K562 (cell line): ENCODE results near the gene SLC2A2. TPM values are rescaled to one million over a fixed set of nuclear protein-coding genes. Genes with fewer than 3 reads are reported as not detected.

Source experiments
- ATAC-seq: fragments of 200-7000 bp; cut with Tn5 transposase; 3 replicates; pipeline ENCODE4 v1.9.1; 2020; ENCODE audit warnings: moderate library complexity
- BruUV-seq: library from RNA; stranded (reverse); fragments of 400-500 nt; replicated peaks from 2 replicates; lab custom pipeline; 2021; lab: Mats Ljungman, UMichigan
- CTCF ChIA-PET: fragments of 300-600 bp; formaldehyde crosslinking; extraction: SDS; loops from one replicate; lab custom pipeline; 2021; ENCODE audit warnings: low intra/inter-chr PET ratio; lab: Yijun Ruan, JAX
- POLR2A ChIA-PET: fragments of 300-600, 350-650 bp; sonication (Branson Sonifier 250); formaldehyde crosslinking; extraction: SDS; loops from one replicate; lab custom pipeline; 2021; ENCODE audit warnings: antibody characterized with exemption, inconsistent platforms; lab: Yijun Ruan, JAX
- DNase-seq, 4 experiments: peaks; one replicate each; pipeline versions ENCODE4 v3.0.0 to v3.0.0-alpha.2; 2011 to 2018; ENCODE audit warnings: low spot score in 3 of 4, mixed read lengths in 3 of 4; ENCODE audit errors: extremely low read depth in 1 of 4
- FAIRE-seq: peaks from 2 replicates; lab custom pipeline; 2011; peaks lifted over from hg19 to GRCh38; lab: Jason Lieb, UNC
- H2AFZ ChIP-seq: 2 replicates; pipeline ENCODE4 v1.6.0; 2011; ENCODE audit warnings: low read depth, low read length, control low read depth, inconsistent platforms
- H3K27ac ChIP-seq: fragments of 200-600 bp; 3 replicates; pipeline ENCODE4 v1.8.0; 2011; ENCODE audit warnings: low read depth, mild to moderate bottlenecking, control low read depth, inconsistent platforms, low read length, moderate library complexity, mixed read lengths; ENCODE audit errors: extremely low read depth
- H3K27me3 ChIP-seq, 2 experiments: fragments of 300-600 bp in 1 of 2; 2 replicates in 1 of 2; 3 replicates in 1 of 2; pipeline versions ENCODE4 v1.6.0 to v1.8.0; 2011; ENCODE audit warnings: inconsistent platforms in 2 of 2, low read length in 2 of 2, mild to moderate bottlenecking in 1 of 2, mixed read lengths in 1 of 2, moderate library complexity in 1 of 2; ENCODE audit not compliant: control insufficient read depth in 2 of 2, insufficient read depth in 2 of 2
- H3K36me3 ChIP-seq: fragments of 300-600 bp; 3 replicates; pipeline ENCODE4 v1.8.0; 2011; ENCODE audit warnings: mild to moderate bottlenecking, low read length, inconsistent platforms; ENCODE audit not compliant: control insufficient read depth, insufficient read depth
- H3K4me1 ChIP-seq, 2 experiments: fragments of 200-600 bp in 1 of 2; replicated peaks in 1 of 2; 2 replicates in 1 of 2; 3 replicates in 1 of 2; pipeline versions ENCODE4 v1.5.1 to v1.8.0; 2011; ENCODE audit warnings: inconsistent platforms in 2 of 2, low read length in 2 of 2, mild to moderate bottlenecking in 1 of 2, mixed read lengths in 1 of 2, moderate library complexity in 1 of 2; ENCODE audit not compliant: control insufficient read depth in 2 of 2, insufficient read depth in 2 of 2
- H3K4me2 ChIP-seq: 2 replicates; pipeline ENCODE4 v1.6.1; 2011; ENCODE audit warnings: low read length, control low read depth, inconsistent platforms, mixed read lengths; ENCODE audit not compliant: insufficient read depth
- H3K4me3 ChIP-seq: fragments of 200-600 bp; sonication (generic), shearing (Covaris generic); 2 replicates; pipeline ENCODE4 v1.5.1; 2016; ENCODE audit warnings: control low read depth, inconsistent platforms
- H3K79me2 ChIP-seq: fragments of 200-600 bp; 3 replicates; pipeline ENCODE4 v1.8.0; 2011; ENCODE audit warnings: low read length, inconsistent platforms; ENCODE audit not compliant: control insufficient read depth, insufficient read depth
- H3K9ac ChIP-seq, 2 experiments: 2 replicates each; pipeline versions ENCODE4 v1.6.0 to v1.6.1; 2011; ENCODE audit warnings: low read depth in 2 of 2, low read length in 2 of 2, control low read depth in 1 of 2, inconsistent platforms in 1 of 2, mild to moderate bottlenecking in 1 of 2, mixed read lengths in 1 of 2; ENCODE audit not compliant: insufficient read depth in 1 of 2
- H3K9me1 ChIP-seq: one replicate; pipeline ENCODE4 v1.6.0; 2011; ENCODE audit warnings: inconsistent platforms, mild to moderate bottlenecking, low read length, moderate library complexity; ENCODE audit not compliant: control insufficient read depth, insufficient read depth
- H3K9me3 ChIP-seq: replicated peaks from 2 replicates; pipeline ENCODE4 v1.5.1; 2011; ENCODE audit warnings: low read depth, low read length, inconsistent platforms; ENCODE audit not compliant: control insufficient read depth, insufficient read depth
- H4K20me1 ChIP-seq: replicated peaks from 2 replicates; pipeline ENCODE4 v1.6.1; 2011; ENCODE audit warnings: low read length, inconsistent platforms, mixed read lengths; ENCODE audit not compliant: control insufficient read depth, insufficient read depth
- MAFK ChIP-seq: IDR thresholded peaks from 2 replicates; pipeline ENCODE4 v1.6.1; 2011; ENCODE audit warnings: low read length, improper control_type of control experiment
- MECOM ChIP-seq: fragments of 250-450 bp; sonication (Bioruptor Pico); IDR thresholded peaks from 2 replicates; pipeline ENCODE4 v1.8.0; 2022; ENCODE audit warnings: inconsistent platforms
- PHF8 ChIP-seq: fragments of 200-600 bp; sonication (generic); IDR thresholded peaks from 2 replicates; pipeline ENCODE4 v1.6.1; 2012; ENCODE audit warnings: mixed run types, mild to moderate bottlenecking, inconsistent platforms, low read length, moderate library complexity, borderline replicate concordance
- ZNF12 ChIP-seq: sonication (generic); formaldehyde crosslinking; IDR thresholded peaks from 2 replicates; pipeline ENCODE4 v1.4.0; 2020; ENCODE audit warnings: mild to moderate bottlenecking, missing genetic modification reagents
- ZNF175 ChIP-seq: fragments of 200-800 bp; sonication (Bioruptor generic); IDR thresholded peaks from 2 replicates; pipeline ENCODE4 v1.6.1; 2016; ENCODE audit warnings: low read depth, mild to moderate bottlenecking, missing genetic modification characterization, missing compliant biosample characterization
- WGBS: fragments of 100-300 bp; shearing (Covaris generic); methylation state at CpG from one replicate; pipeline ENCODE4 v1.1.6; 2016; ENCODE audit warnings: low coverage, mixed read lengths; ENCODE audit not compliant: insufficient coverage; ENCODE audit errors: missing lambda C conversion rate; 5-methylcytosine and 5-hydroxymethylcytosine counted together
- in situ Hi-C: fragments of 300-500 bp; cut with MboI; formaldehyde crosslinking; loops from 4 replicates; pipeline ENCODE4 v1.15.0; 2018; ENCODE audit warnings: inconsistent platforms, mixed read lengths
- intact Hi-C: fragments of 100-400 bp; cut with micrococcal nuclease; formaldehyde crosslinking; loops from 2 replicates; pipeline ENCODE4 v1.14.2; 2022
- polyA plus RNA-seq, 8 experiments: library from polyadenylated mRNA; depleted of rRNA in 4 of 8; stranded (reverse) in 5 of 8; unstranded in 3 of 8; fragments of >200 nt; fragmentation: Nextera tagmentation in 2 of 8; fragmentation: Illumina TruSeq in 1 of 8; extraction: Ambion mirVana in 2 of 8; extraction: Trizol in 1 of 8; gene quantifications; 2 replicates each; pipeline versions ENCODE4 v1.2.1 to v1.2.3, GENCODE V29; 2011 to 2014; ENCODE audit warnings: inconsistent platforms in 1 of 8, missing spikeins in 1 of 8
- total RNA-seq, 7 experiments: library from RNA; depleted of rRNA in 6 of 7; stranded (reverse); fragments of >200 nt in 6 of 7; fragmentation: Illumina TruSeq in 2 of 7; extraction: Trizol in 2 of 7; gene quantifications; 2 replicates each; pipeline versions ENCODE4 v1.2.1 to v1.2.3, GENCODE V29; 2011 to 2021; ENCODE audit warnings: low replicate concordance in 1 of 7
- TF ChIP-seq, protein P1 (sequence below): fragments of 450-650 bp; conservative IDR thresholded peaks from 2 replicates; pipeline ENCODE4 v1.6.1; 2016; ENCODE audit warnings: missing genetic modification characterization, low read depth, mild to moderate bottlenecking, control low read depth, missing compliant biosample characterization
- TF ChIP-seq, protein P2 (sequence below): sonication (generic); formaldehyde crosslinking; IDR thresholded peaks from 2 replicates; pipeline ENCODE4 v1.8.1; 2022; ENCODE audit warnings: missing genetic modification reagents

Gene SLC2A2
- total and polyA plus RNA-seq, 9 of the 15 experiments (the other 6 are each of a cell fraction or from before 2014, with no cell fraction given), result 0.18 TPM; not detected in 8

DNA sequence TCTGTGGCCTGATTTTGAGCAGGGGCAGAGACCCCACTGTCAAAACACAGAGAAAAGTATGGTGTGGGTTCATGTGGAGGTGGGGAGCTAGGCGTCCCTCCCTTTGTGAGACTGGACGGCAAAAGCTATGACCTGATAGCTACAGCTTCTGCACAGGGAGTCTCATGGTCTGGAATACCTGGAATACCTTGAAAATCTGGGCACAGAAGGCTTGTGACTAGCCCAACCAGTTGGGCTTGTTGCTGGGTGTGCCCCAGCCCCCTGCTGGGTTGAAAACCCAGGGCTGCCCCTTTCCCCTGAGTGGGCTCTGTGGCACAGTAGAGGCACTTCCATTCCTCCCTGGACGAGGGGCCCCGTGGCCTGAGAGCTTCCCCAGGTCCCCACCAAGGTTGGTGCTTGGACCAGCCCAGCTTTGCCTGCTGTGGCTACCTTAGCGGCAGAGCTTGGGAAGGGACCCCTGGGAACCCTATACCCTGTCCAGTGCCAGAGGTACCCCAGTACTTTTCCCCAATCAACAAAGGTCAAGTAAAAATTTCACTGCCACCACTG, 37.3 kb downstream of the SLC2A2 start (continued):
- TF ChIP-seq MECOM (CRISPR knock-in tag) (no peak), PHF8 (no peak), MAFK (no peak)
- TF ChIP-seq, protein P1, sequence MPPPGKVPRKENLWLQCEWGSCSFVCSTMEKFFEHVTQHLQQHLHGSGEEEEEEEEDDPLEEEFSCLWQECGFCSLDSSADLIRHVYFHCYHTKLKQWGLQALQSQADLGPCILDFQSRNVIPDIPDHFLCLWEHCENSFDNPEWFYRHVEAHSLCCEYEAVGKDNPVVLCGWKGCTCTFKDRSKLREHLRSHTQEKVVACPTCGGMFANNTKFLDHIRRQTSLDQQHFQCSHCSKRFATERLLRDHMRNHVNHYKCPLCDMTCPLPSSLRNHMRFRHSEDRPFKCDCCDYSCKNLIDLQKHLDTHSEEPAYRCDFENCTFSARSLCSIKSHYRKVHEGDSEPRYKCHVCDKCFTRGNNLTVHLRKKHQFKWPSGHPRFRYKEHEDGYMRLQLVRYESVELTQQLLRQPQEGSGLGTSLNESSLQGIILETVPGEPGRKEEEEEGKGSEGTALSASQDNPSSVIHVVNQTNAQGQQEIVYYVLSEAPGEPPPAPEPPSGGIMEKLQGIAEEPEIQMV, result no peak

DNA sequence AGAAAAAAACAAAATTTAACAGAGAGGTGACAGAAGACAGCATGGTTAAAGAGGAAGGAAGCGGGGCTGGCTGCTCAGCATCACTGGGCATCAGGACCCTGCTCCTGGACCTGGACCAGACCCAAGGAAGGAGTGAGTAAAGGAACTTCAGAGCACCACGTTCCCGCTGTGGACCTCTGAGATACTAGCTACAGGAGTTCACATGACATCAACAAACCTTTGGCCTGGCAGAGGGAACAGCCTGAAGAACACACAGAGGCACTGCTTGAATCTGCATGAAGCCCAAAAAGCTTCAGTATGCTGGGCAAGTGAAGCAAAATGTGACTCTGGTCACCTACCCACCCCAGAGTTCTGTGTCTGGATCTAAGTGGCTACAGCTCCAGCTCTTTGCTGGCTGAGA, 38.1 kb downstream of the SLC2A2 start:
- H3K36me3 ChIP-seq, result no peaks in the 10 kb centered on the region
- TF ChIP-seq ZNF175 (CRISPR knock-in tag) (no peak), ZNF12 (CRISPR knock-in tag) (no peak)
- TF ChIP-seq, protein P2, sequence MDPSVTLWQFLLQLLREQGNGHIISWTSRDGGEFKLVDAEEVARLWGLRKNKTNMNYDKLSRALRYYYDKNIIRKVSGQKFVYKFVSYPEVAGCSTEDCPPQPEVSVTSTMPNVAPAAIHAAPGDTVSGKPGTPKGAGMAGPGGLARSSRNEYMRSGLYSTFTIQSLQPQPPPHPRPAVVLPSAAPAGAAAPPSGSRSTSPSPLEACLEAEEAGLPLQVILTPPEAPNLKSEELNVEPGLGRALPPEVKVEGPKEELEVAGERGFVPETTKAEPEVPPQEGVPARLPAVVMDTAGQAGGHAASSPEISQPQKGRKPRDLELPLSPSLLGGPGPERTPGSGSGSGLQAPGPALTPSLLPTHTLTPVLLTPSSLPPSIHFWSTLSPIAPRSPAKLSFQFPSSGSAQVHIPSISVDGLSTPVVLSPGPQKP, result no peak
- in situ Hi-C loops, result no loop called here
- intact Hi-C loops, result no loop called here
- peaks cover 0 to 12% of the 10 kb centered on the region in 2 experiments; a peak in 2 of 5 replicates for H3K27me3 ChIP-seq
- H3K9me1 ChIP-seq, result no peaks in the 10 kb centered on the region
- H3K9ac ChIP-seq, result no peak overlapping the region
- no peaks in the 10 kb centered on the region for H4K20me1 ChIP-seq
- H3K4me2 ChIP-seq, result no peak overlapping the region
- no peaks in the 10 kb centered on the region for H3K4me1 ChIP-seq
- ATAC-seq, result no peak
- no peak overlapping the region for H3K4me3 ChIP-seq
- FAIRE-seq, result no peak
- ChIA-PET CTCF (no interaction called here), POLR2A (interaction anchor here (0.6 to 1.0 kb wide), 2 partner anchors 10 to 23 kb away, joined by 3 to 4 read pairs; no protein-coding TSS in a partner anchor)
- no peak overlapping the region for H3K27ac ChIP-seq
- DNase-seq, result no peak
- no peaks in the 10 kb centered on the region for H3K79me2 ChIP-seq
- no TSS peak for BruUV-seq
- no peak overlapping the region; the same call in 1 of the 2 replicates for H2AFZ ChIP-seq
- WGBS, result 3% methylated on average over 3 of the region's 3 CpGs
- no peaks in the 10 kb centered on the region for H3K9me3 ChIP-seq
